HepG2 (cell line): Measurements from ENCODE around the gene OR10A3. TPM values are rescaled to one million over a fixed set of nuclear protein-coding genes. Genes with fewer than 3 reads are reported as not detected.

Experiments
- ZNF160 ChIP-seq: sonication (generic); formaldehyde crosslinking; IDR thresholded peaks from 2 replicates; pipeline ENCODE4 v1.8.0; 2022; ENCODE audit warnings: mild to moderate bottlenecking, inconsistent platforms, missing genetic modification reagents
- ZNF234 ChIP-seq: sonication (generic); formaldehyde crosslinking; conservative IDR thresholded peaks from 2 replicates; pipeline ENCODE4 v1.5.1; 2020; ENCODE audit warnings: mild to moderate bottlenecking, missing genetic modification reagents
- ZNF263 ChIP-seq: sonication (generic); formaldehyde crosslinking; IDR thresholded peaks from 2 replicates; pipeline ENCODE4 v1.4.0; 2020; ENCODE audit warnings: missing genetic modification reagents
- polyA plus RNA-seq, 8 experiments: library from polyadenylated mRNA; depleted of rRNA in 3 of 8; stranded (reverse) in 7 of 8; unstranded in 1 of 8; fragments of >200 nt; fragmentation: Illumina TruSeq in 4 of 8; extraction: Trizol in 4 of 8; gene quantifications; 2 replicates each; pipeline versions ENCODE4 v1.2.1 to v1.2.3, GENCODE V29; 2011 to 2016; ENCODE audit warnings: low read depth in 4 of 8, missing spikeins in 1 of 8, mixed read lengths in 1 of 8; ENCODE audit not compliant: insufficient read depth in 1 of 8
- total RNA-seq, 5 experiments: library from RNA; depleted of rRNA; stranded (reverse); fragments of >200 nt; fragmentation: Illumina TruSeq; extraction: Trizol; gene quantifications; 2 replicates each; pipeline ENCODE4 v1.2.3, GENCODE V29; 2016; ENCODE audit warnings: low read depth in 1 of 5
- TF ChIP-seq, protein P1 (sequence below): sonication (generic); formaldehyde crosslinking; IDR thresholded peaks from 2 replicates; pipeline ENCODE4 v1.5.0; 2020; ENCODE audit warnings: mild to moderate bottlenecking, missing genetic modification reagents
- TF ChIP-seq, protein P2 (sequence below): sonication (generic); formaldehyde crosslinking; IDR thresholded peaks from 2 replicates; pipeline ENCODE4 v1.5.1; 2020; ENCODE audit warnings: mild to moderate bottlenecking, missing genetic modification reagents, borderline replicate concordance
- TF ChIP-seq, protein P3 (sequence below): sonication (generic); formaldehyde crosslinking; IDR thresholded peaks from 2 replicates; pipeline ENCODE4 v1.4.0; 2020; ENCODE audit warnings: missing genetic modification reagents

The OR10A3 gene
- total and polyA plus RNA-seq, 2 of the 13 experiments (the other 11 are each of a cell fraction or from before 2014, with no cell fraction given): not detected

DNA sequence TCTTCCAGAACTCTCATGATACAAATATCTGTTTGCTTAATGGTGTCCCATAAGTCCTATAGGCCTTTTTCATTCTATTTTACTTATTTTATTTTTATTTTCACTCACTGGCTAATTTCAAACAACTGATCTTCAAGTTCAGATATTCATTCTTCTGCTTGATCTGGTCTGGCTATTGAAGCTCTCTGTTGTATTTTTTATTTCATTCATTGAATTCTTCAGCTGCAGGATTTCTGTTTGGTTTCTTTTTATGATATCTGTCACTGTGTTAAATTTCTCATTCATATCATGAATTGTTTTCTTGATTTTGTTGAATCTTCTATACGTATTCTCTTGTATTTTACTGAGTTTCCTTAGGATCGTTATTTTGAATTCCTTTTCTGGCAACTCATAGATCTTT, 2.6 kb upstream of the OR10A3 start (continued):
- TF ChIP-seq, protein P1, sequence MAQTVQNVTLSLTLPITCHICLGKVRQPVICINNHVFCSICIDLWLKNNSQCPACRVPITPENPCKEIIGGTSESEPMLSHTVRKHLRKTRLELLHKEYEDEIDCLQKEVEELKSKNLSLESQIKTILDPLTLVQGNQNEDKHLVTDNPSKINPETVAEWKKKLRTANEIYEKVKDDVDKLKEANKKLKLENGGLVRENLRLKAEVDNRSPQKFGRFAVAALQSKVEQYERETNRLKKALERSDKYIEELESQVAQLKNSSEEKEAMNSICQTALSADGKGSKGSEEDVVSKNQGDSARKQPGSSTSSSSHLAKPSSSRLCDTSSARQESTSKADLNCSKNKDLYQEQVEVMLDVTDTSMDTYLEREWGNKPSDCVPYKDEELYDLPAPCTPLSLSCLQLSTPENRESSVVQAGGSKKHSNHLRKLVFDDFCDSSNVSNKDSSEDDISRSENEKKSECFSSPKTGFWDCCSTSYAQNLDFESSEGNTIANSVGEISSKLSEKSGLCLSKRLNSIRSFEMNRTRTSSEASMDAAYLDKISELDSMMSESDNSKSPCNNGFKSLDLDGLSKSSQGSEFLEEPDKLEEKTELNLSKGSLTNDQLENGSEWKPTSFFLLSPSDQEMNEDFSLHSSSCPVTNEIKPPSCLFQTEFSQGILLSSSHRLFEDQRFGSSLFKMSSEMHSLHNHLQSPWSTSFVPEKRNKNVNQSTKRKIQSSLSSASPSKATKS (CRISPR knock-in tag): no peak
- TF ChIP-seq ZNF263: no peak
- no peak for TF ChIP-seq ZNF234 (CRISPR knock-in tag)
- TF ChIP-seq, protein P2, sequence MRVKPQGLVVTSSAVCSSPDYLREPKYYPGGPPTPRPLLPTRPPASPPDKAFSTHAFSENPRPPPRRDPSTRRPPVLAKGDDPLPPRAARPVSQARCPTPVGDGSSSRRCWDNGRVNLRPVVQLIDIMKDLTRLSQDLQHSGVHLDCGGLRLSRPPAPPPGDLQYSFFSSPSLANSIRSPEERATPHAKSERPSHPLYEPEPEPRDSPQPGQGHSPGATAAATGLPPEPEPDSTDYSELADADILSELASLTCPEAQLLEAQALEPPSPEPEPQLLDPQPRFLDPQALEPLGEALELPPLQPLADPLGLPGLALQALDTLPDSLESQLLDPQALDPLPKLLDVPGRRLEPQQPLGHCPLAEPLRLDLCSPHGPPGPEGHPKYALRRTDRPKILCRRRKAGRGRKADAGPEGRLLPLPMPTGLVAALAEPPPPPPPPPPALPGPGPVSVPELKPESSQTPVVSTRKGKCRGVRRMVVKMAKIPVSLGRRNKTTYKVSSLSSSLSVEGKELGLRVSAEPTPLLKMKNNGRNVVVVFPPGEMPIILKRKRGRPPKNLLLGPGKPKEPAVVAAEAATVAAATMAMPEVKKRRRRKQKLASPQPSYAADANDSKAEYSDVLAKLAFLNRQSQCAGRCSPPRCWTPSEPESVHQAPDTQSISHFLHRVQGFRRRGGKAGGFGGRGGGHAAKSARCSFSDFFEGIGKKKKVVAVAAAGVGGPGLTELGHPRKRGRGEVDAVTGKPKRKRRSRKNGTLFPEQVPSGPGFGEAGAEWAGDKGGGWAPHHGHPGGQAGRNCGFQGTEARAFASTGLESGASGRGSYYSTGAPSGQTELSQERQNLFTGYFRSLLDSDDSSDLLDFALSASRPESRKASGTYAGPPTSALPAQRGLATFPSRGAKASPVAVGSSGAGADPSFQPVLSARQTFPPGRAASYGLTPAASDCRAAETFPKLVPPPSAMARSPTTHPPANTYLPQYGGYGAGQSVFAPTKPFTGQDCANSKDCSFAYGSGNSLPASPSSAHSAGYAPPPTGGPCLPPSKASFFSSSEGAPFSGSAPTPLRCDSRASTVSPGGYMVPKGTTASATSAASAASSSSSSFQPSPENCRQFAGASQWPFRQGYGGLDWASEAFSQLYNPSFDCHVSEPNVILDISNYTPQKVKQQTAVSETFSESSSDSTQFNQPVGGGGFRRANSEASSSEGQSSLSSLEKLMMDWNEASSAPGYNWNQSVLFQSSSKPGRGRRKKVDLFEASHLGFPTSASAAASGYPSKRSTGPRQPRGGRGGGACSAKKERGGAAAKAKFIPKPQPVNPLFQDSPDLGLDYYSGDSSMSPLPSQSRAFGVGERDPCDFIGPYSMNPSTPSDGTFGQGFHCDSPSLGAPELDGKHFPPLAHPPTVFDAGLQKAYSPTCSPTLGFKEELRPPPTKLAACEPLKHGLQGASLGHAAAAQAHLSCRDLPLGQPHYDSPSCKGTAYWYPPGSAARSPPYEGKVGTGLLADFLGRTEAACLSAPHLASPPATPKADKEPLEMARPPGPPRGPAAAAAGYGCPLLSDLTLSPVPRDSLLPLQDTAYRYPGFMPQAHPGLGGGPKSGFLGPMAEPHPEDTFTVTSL (CRISPR knock-in tag): no peak
- TF ChIP-seq ZNF160 (CRISPR knock-in tag): peak; percentile 96
- TF ChIP-seq, protein P3, sequence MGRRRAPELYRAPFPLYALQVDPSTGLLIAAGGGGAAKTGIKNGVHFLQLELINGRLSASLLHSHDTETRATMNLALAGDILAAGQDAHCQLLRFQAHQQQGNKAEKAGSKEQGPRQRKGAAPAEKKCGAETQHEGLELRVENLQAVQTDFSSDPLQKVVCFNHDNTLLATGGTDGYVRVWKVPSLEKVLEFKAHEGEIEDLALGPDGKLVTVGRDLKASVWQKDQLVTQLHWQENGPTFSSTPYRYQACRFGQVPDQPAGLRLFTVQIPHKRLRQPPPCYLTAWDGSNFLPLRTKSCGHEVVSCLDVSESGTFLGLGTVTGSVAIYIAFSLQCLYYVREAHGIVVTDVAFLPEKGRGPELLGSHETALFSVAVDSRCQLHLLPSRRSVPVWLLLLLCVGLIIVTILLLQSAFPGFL (CRISPR knock-in tag): no peak
